Liver (tissue), 9 donors: ENCODE results near the gene OTUD5. TPM values are rescaled to one million over a fixed set of nuclear protein-coding genes. Genes with fewer than 3 reads are reported as not detected.

Experiments used
- DNase-seq: peaks from one replicate; pipeline ENCODE4 v3.0.0-alpha.2; 2017; ENCODE audit warnings: low spot score
- H3K27ac ChIP-seq, 2 donors: one replicate each; pipeline ENCODE4 v1.7.0; 2013; ENCODE audit warnings: inconsistent platforms in 2 of 2, low read length in 2 of 2, control low read depth in 1 of 2, low read depth in 1 of 2, mild to moderate bottlenecking in 1 of 2
- H3K27me3 ChIP-seq, 4 donors: one replicate each; pipeline versions ENCODE4 v1.6.1 to v1.7.0; 2013; ENCODE audit warnings: low read length in 3 of 4, inconsistent platforms in 1 of 4, mild to moderate bottlenecking in 1 of 4, moderate library complexity in 1 of 4; ENCODE audit not compliant: control insufficient read depth in 4 of 4, insufficient read depth in 4 of 4
- H3K36me3 ChIP-seq, 4 donors: one replicate each; pipeline versions ENCODE4 v1.6.1 to v1.7.0; 2013; ENCODE audit warnings: low read length in 3 of 4, mild to moderate bottlenecking in 3 of 4, low read depth in 1 of 4, moderate library complexity in 1 of 4; ENCODE audit not compliant: control insufficient read depth in 4 of 4, insufficient read depth in 3 of 4
- H3K4me1 ChIP-seq, 4 donors: one replicate each; pipeline versions ENCODE4 v1.6.1 to v1.7.0; 2013; ENCODE audit warnings: low read length in 3 of 4, mild to moderate bottlenecking in 3 of 4, moderate library complexity in 1 of 4; ENCODE audit not compliant: control insufficient read depth in 4 of 4, insufficient read depth in 4 of 4
- H3K4me3 ChIP-seq, 3 donors: one replicate each; pipeline versions ENCODE4 v1.6.1 to v1.7.0; 2013; ENCODE audit warnings: low read length in 3 of 3, control low read depth in 1 of 3, low read depth in 1 of 3, mild to moderate bottlenecking in 1 of 3
- H3K9ac ChIP-seq, 2 donors: one replicate each; pipeline ENCODE4 v1.7.0; 2013; ENCODE audit warnings: low read length in 2 of 2, mild to moderate bottlenecking in 2 of 2, moderate library complexity in 2 of 2, control low read depth in 1 of 2, low read depth in 1 of 2
- H3K9me3 ChIP-seq, 4 donors: one replicate each; pipeline versions ENCODE4 v1.6.1 to v1.7.0; 2013; ENCODE audit warnings: low read length in 3 of 4; ENCODE audit not compliant: control insufficient read depth in 4 of 4
- EGR1 ChIP-seq, 2 donors: IDR thresholded peaks; 2 replicates each; pipeline ENCODE4 v1.6.1; 2016 to 2018; ENCODE audit warnings: antibody characterized with exemption in 2 of 2, low read depth in 2 of 2
- FOXA1 ChIP-seq: IDR thresholded peaks from 2 replicates; pipeline ENCODE4 v1.6.1; 2016; ENCODE audit warnings: antibody characterized with exemption
- GABPA ChIP-seq, 2 donors: IDR thresholded peaks in 1 of 2; conservative IDR thresholded peaks in 1 of 2; 2 replicates each; pipeline ENCODE4 v1.6.1; 2016; ENCODE audit warnings: antibody characterized with exemption in 2 of 2, mild to moderate bottlenecking in 1 of 2, moderate library complexity in 1 of 2
- HNF4A ChIP-seq, 2 donors: conservative IDR thresholded peaks; 2 replicates each; pipeline ENCODE4 v1.6.1; 2016; ENCODE audit warnings: antibody characterized with exemption in 2 of 2, mild to moderate bottlenecking in 2 of 2
- HNF4G ChIP-seq: IDR thresholded peaks from 2 replicates; pipeline ENCODE4 v1.6.1; 2016; ENCODE audit warnings: antibody characterized with exemption
- JUND ChIP-seq, 2 donors: IDR thresholded peaks; 2 replicates each; pipeline ENCODE4 v1.6.1; 2016; ENCODE audit warnings: antibody characterized with exemption in 2 of 2
- MAX ChIP-seq: IDR thresholded peaks from 2 replicates; pipeline ENCODE4 v1.6.1; 2016; ENCODE audit warnings: antibody characterized with exemption
- RAD21 ChIP-seq, 2 donors: IDR thresholded peaks; 2 replicates each; pipeline ENCODE4 v1.6.1; 2016; ENCODE audit warnings: antibody characterized with exemption in 2 of 2, mild to moderate bottlenecking in 2 of 2
- RXRA ChIP-seq, 2 donors: IDR thresholded peaks; 2 replicates each; pipeline ENCODE4 v1.6.1; 2017 to 2018; ENCODE audit warnings: antibody characterized with exemption in 2 of 2, mild to moderate bottlenecking in 1 of 2
- SP1 ChIP-seq: IDR thresholded peaks from 2 replicates; pipeline ENCODE4 v1.6.1; 2018; ENCODE audit warnings: antibody characterized with exemption, mild to moderate bottlenecking
- TAF1 ChIP-seq: conservative IDR thresholded peaks from 2 replicates; pipeline ENCODE4 v1.6.1; 2016; ENCODE audit warnings: antibody characterized with exemption, mild to moderate bottlenecking
- YY1 ChIP-seq: IDR thresholded peaks from 2 replicates; pipeline ENCODE4 v1.6.1; 2016; ENCODE audit warnings: antibody characterized with exemption, mild to moderate bottlenecking
- WGBS: extraction: QIAGEN DNeasy Blood & Tissue Kit; methylation state at CpG from one replicate; pipeline ENCODE4 v1.1.7; 2013; 5-methylcytosine and 5-hydroxymethylcytosine counted together
- polyA plus RNA-seq, 2 donors: library from polyadenylated mRNA; stranded (reverse) in 1 of 2; unstranded in 1 of 2; fragments of 200-250 nt in 1 of 2; fragments of >200 nt in 1 of 2; fragmentation: Nextera tagmentation in 1 of 2; extraction: Ambion mirVana in 1 of 2; gene quantifications; one replicate each; pipeline versions ENCODE4 v1.2.1 to v1.2.3, GENCODE V29; 2013 to 2015
- total RNA-seq, 2 donors: library from RNA; depleted of rRNA; stranded (reverse); fragments of >200 nt; gene quantifications; one replicate each; pipeline ENCODE4 v1.2.3, GENCODE V29; 2014
- TF ChIP-seq, protein P1 (sequence below): IDR thresholded peaks from 2 replicates; pipeline ENCODE4 v1.6.1; 2016; ENCODE audit warnings: antibody characterized with exemption, mild to moderate bottlenecking
- donor health status: healthy.
- donor health status: healthy.
- donor health status: healthy.
- donor health status: healthy.
- donor health status: healthy.

The OTUD5 gene
- total and polyA plus RNA-seq, 4 donors = 9.3 to 29.3 (median 17.9) TPM

DNA sequence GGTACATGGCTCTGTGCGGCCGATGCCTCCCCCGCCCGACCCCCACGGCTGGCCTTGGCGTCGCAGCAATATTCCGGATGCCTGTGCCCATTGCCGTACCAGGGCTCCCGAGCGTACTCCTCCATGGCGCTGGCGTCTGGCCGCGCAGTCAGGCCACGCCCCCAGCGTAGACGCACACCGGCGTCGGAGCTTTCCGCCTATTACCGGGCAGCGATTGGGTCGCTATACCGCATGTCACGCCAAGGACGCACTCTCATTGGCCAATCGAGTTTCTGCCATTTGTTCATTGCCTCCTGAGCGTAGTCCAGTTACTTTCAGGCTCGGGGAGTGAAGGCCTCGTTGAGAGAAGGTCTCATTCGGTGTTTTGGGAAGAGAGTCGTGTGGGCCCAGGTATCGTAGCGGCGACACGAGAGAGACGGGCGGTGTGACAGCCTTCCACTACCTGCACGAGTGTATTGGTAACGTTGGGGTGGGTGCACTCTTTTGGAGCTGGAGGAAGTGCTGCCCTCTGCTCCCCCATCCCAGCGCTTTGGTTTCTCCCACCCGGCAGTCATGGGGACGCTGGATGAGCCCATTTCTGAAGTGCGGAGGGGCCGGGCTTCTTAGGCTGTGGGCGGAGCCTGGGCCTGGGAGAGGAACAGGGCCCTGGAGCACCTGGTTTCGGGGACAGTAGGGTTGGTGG lies 59.6 kb downstream of the OTUD5 start, which contains the start of the genes PQBP1 and TIMM17B:
Gene PQBP1 (plus strand): TSS at position 306 of the 682 bp plus-strand sequence. CDS start 580 bp downstream, outside the sequence.
Gene TIMM17B (minus strand): TSS at position 144 of the 682 bp plus-strand sequence. CDS start 19 bp downstream, at position 125.
- peak within 1 kb of the TSS; percentile 63 to 85 (median 85) for H3K4me3 ChIP-seq
- peaks cover 6 to 12% (median 10%) of the 10 kb centered on the region in 4 donors for H3K4me1 ChIP-seq
- peak; percentile 86 for DNase-seq
- no peaks in the 10 kb centered on the region for H3K27me3 ChIP-seq
- H3K9me3 ChIP-seq = no peaks in the 10 kb centered on the region
- under 1% methylated on average over 49 of the region's 49 CpGs for WGBS
- H3K9ac ChIP-seq = peak within 1 kb of the TSS; percentile 78 to 92
- peak within 1 kb of the TSS; percentile 97 to 98 for H3K27ac ChIP-seq
- H3K36me3 ChIP-seq = peaks cover 2 to 22% (median 5%) of the 10 kb centered on the region in 4 donors
- TF ChIP-seq HNF4G (no peak), MAX (peak; percentile 66), RAD21 (IDR thresholded peaks at IDR 0.05) (peak in 1 of 2 donors; percentile 26), FOXA1 (no peak), YY1 (peak; percentile 90), SP1 (peak; percentile 62), EGR1 (IDR thresholded peaks at IDR 0.05; ENCODE audit: low read depth in 2 of 2) (peak in 1 of 2 donors; percentile 25), JUND (IDR thresholded peaks at IDR 0.05) (no peak), HNF4A (conservative IDR thresholded peaks at IDR 0.05) (peak; percentile 36 to 59), TAF1 (peak; percentile 80), RXRA (IDR thresholded peaks at IDR 0.05) (no peak), GABPA (IDR thresholded peaks at IDR 0.05 in 1 of 2, conservative IDR thresholded peaks at IDR 0.05 in 1 of 2) (peak in 1 of 2 donors; percentile 30)
- TF ChIP-seq, protein P1, sequence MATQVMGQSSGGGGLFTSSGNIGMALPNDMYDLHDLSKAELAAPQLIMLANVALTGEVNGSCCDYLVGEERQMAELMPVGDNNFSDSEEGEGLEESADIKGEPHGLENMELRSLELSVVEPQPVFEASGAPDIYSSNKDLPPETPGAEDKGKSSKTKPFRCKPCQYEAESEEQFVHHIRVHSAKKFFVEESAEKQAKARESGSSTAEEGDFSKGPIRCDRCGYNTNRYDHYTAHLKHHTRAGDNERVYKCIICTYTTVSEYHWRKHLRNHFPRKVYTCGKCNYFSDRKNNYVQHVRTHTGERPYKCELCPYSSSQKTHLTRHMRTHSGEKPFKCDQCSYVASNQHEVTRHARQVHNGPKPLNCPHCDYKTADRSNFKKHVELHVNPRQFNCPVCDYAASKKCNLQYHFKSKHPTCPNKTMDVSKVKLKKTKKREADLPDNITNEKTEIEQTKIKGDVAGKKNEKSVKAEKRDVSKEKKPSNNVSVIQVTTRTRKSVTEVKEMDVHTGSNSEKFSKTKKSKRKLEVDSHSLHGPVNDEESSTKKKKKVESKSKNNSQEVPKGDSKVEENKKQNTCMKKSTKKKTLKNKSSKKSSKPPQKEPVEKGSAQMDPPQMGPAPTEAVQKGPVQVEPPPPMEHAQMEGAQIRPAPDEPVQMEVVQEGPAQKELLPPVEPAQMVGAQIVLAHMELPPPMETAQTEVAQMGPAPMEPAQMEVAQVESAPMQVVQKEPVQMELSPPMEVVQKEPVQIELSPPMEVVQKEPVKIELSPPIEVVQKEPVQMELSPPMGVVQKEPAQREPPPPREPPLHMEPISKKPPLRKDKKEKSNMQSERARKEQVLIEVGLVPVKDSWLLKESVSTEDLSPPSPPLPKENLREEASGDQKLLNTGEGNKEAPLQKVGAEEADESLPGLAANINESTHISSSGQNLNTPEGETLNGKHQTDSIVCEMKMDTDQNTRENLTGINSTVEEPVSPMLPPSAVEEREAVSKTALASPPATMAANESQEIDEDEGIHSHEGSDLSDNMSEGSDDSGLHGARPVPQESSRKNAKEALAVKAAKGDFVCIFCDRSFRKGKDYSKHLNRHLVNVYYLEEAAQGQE = peak; percentile 55

- TF ChIP-seq MAX (no peak), GABPA (IDR thresholded peaks at IDR 0.05 in 1 of 2, conservative IDR thresholded peaks at IDR 0.05 in 1 of 2) (peak in 1 of 2 donors; percentile 58), RAD21 (IDR thresholded peaks at IDR 0.05) (peak in 1 of 2 donors; percentile 4)
- Histone ChIP-seq H3K4me1 (peaks cover 6 to 13% (median 10%) of the 10 kb centered on the region in 4 donors), H3K36me3 (peaks cover 0 to 16% (median 3%) of the 10 kb centered on the region in 4 donors), H3K9me3 (no peaks in the 10 kb centered on the region), H3K27me3 (no peaks in the 10 kb centered on the region), H3K4me3 (peak overlapping the region; percentile 61 to 85 (median 85)), H3K9ac (peak overlapping the region; percentile 78 to 92), H3K27ac (peak overlapping the region; percentile 97 to 98)
- DNase-seq = peak; percentile 74
- WGBS = under 1% methylated on average over 38 of the region's 38 CpGs
Observed at GRCh38 chrX:48897157-48897624, 60.2 kb downstream of the OTUD5 start.
